Measurements from ENCODE around the gene WDR6.

Gene WDR6

GRCh38 chr3:48983096-48983495 lies 24.1 kb upstream of the WDR6 start:
- Histone ChIP-seq H3K9ac (ENCODE audit: low read depth, low read length) (no peak overlapping the region), H3K36me3 (ENCODE audit: insufficient read depth, low read length) (peaks cover 58% of the 10 kb centered on the region), H3K79me2 (ENCODE audit: insufficient read depth, low read length) (no peaks in the 10 kb centered on the region), H3K4me3 (ENCODE audit: low read depth in 1 of 2, low read length in 2 of 2) (no peak overlapping the region), H3K27me3 (ENCODE audit: insufficient read depth, low read length, poor library complexity) (no peaks in the 10 kb centered on the region), H3K9me3 (ENCODE audit: insufficient read depth, low read length, severe bottlenecking) (no peaks in the 10 kb centered on the region), H4K20me1 (ENCODE audit: insufficient read depth, low read length) (0 out of 2 replicates have a peak, but pooled peaks cover 2% of the 10 kb centered on the region), H3K4me1 (ENCODE audit: insufficient read depth, low read length) (no peaks in the 10 kb centered on the region), H3K27ac (ENCODE audit: low read length) (no peak overlapping the region), H3K4me2 (ENCODE audit: insufficient read depth, low read length) (no peak overlapping the region), H2AFZ (ENCODE audit: low read depth, low read length) (no peak overlapping the region)
- TF ChIP-seq, protein P1, sequence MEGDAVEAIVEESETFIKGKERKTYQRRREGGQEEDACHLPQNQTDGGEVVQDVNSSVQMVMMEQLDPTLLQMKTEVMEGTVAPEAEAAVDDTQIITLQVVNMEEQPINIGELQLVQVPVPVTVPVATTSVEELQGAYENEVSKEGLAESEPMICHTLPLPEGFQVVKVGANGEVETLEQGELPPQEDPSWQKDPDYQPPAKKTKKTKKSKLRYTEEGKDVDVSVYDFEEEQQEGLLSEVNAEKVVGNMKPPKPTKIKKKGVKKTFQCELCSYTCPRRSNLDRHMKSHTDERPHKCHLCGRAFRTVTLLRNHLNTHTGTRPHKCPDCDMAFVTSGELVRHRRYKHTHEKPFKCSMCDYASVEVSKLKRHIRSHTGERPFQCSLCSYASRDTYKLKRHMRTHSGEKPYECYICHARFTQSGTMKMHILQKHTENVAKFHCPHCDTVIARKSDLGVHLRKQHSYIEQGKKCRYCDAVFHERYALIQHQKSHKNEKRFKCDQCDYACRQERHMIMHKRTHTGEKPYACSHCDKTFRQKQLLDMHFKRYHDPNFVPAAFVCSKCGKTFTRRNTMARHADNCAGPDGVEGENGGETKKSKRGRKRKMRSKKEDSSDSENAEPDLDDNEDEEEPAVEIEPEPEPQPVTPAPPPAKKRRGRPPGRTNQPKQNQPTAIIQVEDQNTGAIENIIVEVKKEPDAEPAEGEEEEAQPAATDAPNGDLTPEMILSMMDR (IDR thresholded peaks at IDR 0.05; ENCODE audit: borderline replicate concordance, extremely low read depth, low read length, poor library complexity, severe bottlenecking), result no peak
- no peak for TF ChIP-seq EZH2 (IDR thresholded peaks at IDR 0.05; ENCODE audit: borderline replicate concordance, low read depth, low read length, severe bottlenecking)
- DNase-seq, result no peak
- no peak for ATAC-seq (ENCODE audit: insufficient read depth, low read depth)

GRCh38 chr3:48984663-48985062 lies 22.5 kb upstream of the WDR6 start:
- Histone ChIP-seq H3K36me3 (ENCODE audit: insufficient read depth, low read length) (peaks cover 50% of the 10 kb centered on the region), H3K4me2 (ENCODE audit: insufficient read depth, low read length) (no peak overlapping the region)
- ATAC-seq (ENCODE audit: insufficient read depth, low read depth), result no peak

GRCh38 chr3:48985831-48986376 lies 21.3 kb upstream of the WDR6 start:
- no peak overlapping the region for H3K4me2 ChIP-seq (ENCODE audit: insufficient read depth, low read length)
- no peak overlapping the region for H2AFZ ChIP-seq (ENCODE audit: low read depth, low read length)
- H3K4me1 ChIP-seq (ENCODE audit: insufficient read depth, low read length), result peaks cover 22% of the 10 kb centered on the region
- no peak overlapping the region for H3K9ac ChIP-seq (ENCODE audit: low read depth, low read length)
- H3K27ac ChIP-seq (ENCODE audit: low read length), result no peak overlapping the region
- ATAC-seq (ENCODE audit: insufficient read depth, low read depth) (no peak), DNase-seq (no peak)
- H3K9me3 ChIP-seq (ENCODE audit: insufficient read depth, low read length, severe bottlenecking), result no peaks in the 10 kb centered on the region
- peaks cover 40% of the 10 kb centered on the region for H3K36me3 ChIP-seq (ENCODE audit: insufficient read depth, low read length)
- H4K20me1 ChIP-seq (ENCODE audit: insufficient read depth, low read length), result no peaks in the 10 kb centered on the region
- H3K27me3 ChIP-seq (ENCODE audit: insufficient read depth, low read length, poor library complexity), result no peaks in the 10 kb centered on the region
- H3K79me2 ChIP-seq (ENCODE audit: insufficient read depth, low read length), result peaks cover 8% of the 10 kb centered on the region
- TF ChIP-seq, protein P1 (IDR thresholded peaks at IDR 0.05; ENCODE audit: borderline replicate concordance, extremely low read depth, low read length, poor library complexity, severe bottlenecking), result no peak
- TF ChIP-seq EZH2 (IDR thresholded peaks at IDR 0.05; ENCODE audit: borderline replicate concordance, low read depth, low read length, severe bottlenecking), result no peak
- H3K4me3 ChIP-seq (ENCODE audit: low read depth in 1 of 2, low read length in 2 of 2), result no peak overlapping the region

More at GRCh38 chr3:48984663-48985062, 22.5 kb upstream of the WDR6 start:
- Histone ChIP-seq H3K27ac (ENCODE audit: low read length) (no peak overlapping the region), H3K4me3 (ENCODE audit: low read depth in 1 of 2, low read length in 2 of 2) (no peak overlapping the region), H3K27me3 (ENCODE audit: insufficient read depth, low read length, poor library complexity) (no peaks in the 10 kb centered on the region), H3K79me2 (ENCODE audit: insufficient read depth, low read length) (no peaks in the 10 kb centered on the region; the same call in 1 of the 2 replicates), H3K4me1 (ENCODE audit: insufficient read depth, low read length) (peaks cover 13% of the 10 kb centered on the region), H4K20me1 (ENCODE audit: insufficient read depth, low read length) (no peaks in the 10 kb centered on the region), H3K9ac (ENCODE audit: low read depth, low read length) (no peak overlapping the region), H3K9me3 (ENCODE audit: insufficient read depth, low read length, severe bottlenecking) (no peaks in the 10 kb centered on the region), H2AFZ (ENCODE audit: low read depth, low read length) (no peak overlapping the region)
- no peak for DNase-seq
- no peak for TF ChIP-seq EZH2 (IDR thresholded peaks at IDR 0.05; ENCODE audit: borderline replicate concordance, low read depth, low read length, severe bottlenecking)
- TF ChIP-seq, protein P1 (IDR thresholded peaks at IDR 0.05; ENCODE audit: borderline replicate concordance, extremely low read depth, low read length, poor library complexity, severe bottlenecking), result no peak
